OCI-LY7 (cell line): ENCODE results near the gene KIRREL3.

Experiments
- CTCF ChIP-seq: fragments of 200-600 bp; sonication (generic); conservative IDR thresholded peaks from 2 replicates; pipeline ENCODE4 v1.5.1; 2014; ENCODE audit warnings: mild to moderate bottlenecking, antibody characterized with exemption, low read length, moderate library complexity, mixed read lengths
- EZH2phosphoT487 ChIP-seq: fragments of 200-600 bp; sonication (generic); IDR thresholded peaks from 2 replicates; pipeline ENCODE4 v1.6.1; 2018; ENCODE audit warnings: low read depth, borderline replicate concordance, mild to moderate bottlenecking, mixed run types, antibody characterized with exemption, low read length, moderate library complexity, mixed read lengths

GRCh38 chr11:126919147-126919823, 81.3 kb downstream of the KIRREL3 start:
- TF ChIP-seq CTCF (no peak), EZH2phosphoT487 (no peak)
